Tibial nerve (tissue), 4 donors: ENCODE results near the gene CORO7. TPM values are rescaled to one million over a fixed set of nuclear protein-coding genes. Genes with fewer than 3 reads are reported as not detected.

Source experiments
- DNase-seq, 2 donors: peaks; one replicate each; pipeline ENCODE4 v3.0.0-alpha.2; 2019; ENCODE audit warnings: low spot score in 2 of 2
- H3K27ac ChIP-seq, 4 donors: fragments of 200-600 bp; sonication (generic) in 3 of 4; one replicate each; pipeline ENCODE4 v1.5.1; 2017 to 2019; ENCODE audit warnings: mild to moderate bottlenecking in 1 of 4
- H3K27me3 ChIP-seq, 2 donors: fragments of 200-600 bp; sonication (generic) in 1 of 2; one replicate each; pipeline versions ENCODE4 v1.5.1 to v1.6.0; 2017 to 2019
- H3K36me3 ChIP-seq, 3 donors: fragments of 200-600 bp; sonication (generic); one replicate each; pipeline ENCODE4 v1.5.1; 2018 to 2019
- H3K4me1 ChIP-seq, 4 donors: fragments of 200-600 bp; sonication (generic) in 3 of 4; one replicate each; pipeline ENCODE4 v1.5.1; 2017 to 2019
- H3K4me3 ChIP-seq, 4 donors: fragments of 200-600 bp; sonication (generic) in 3 of 4; one replicate each; pipeline ENCODE4 v1.5.1; 2017 to 2019; ENCODE audit warnings: mild to moderate bottlenecking in 1 of 4, moderate library complexity in 1 of 4
- H3K9me3 ChIP-seq, 4 donors: fragments of 200-600 bp; sonication (generic) in 3 of 4; one replicate each; pipeline ENCODE4 v1.5.1; 2017 to 2019
- CTCF ChIP-seq, 5 experiments: fragments of 200-600 bp in 3 of 5; fragments of 450-650 bp in 2 of 5; sonication (generic) in 3 of 5; IDR thresholded peaks; one replicate each; pipeline ENCODE4 v1.5.1; 2016 to 2019; ENCODE audit warnings: antibody characterized with exemption in 5 of 5, mild to moderate bottlenecking in 3 of 5, moderate library complexity in 2 of 5
- EP300 ChIP-seq, 2 donors: sonication (generic); formaldehyde crosslinking; IDR thresholded peaks; one replicate each; pipeline ENCODE4 v1.6.1; 2017; ENCODE audit warnings: antibody characterized with exemption in 2 of 2, mild to moderate bottlenecking in 1 of 2
- POLR2A ChIP-seq, 2 donors: fragments of 450-650 bp; IDR thresholded peaks; one replicate each; pipeline ENCODE4 v1.6.1; 2017; ENCODE audit warnings: antibody characterized with exemption in 2 of 2, mild to moderate bottlenecking in 2 of 2, moderate library complexity in 2 of 2
- WGBS, 2 donors: methylation state at CpG; one replicate each; pipeline ENCODE4 v1.1.5; 2018; 5-methylcytosine and 5-hydroxymethylcytosine counted together
- total RNA-seq, 4 donors: library from RNA; depleted of rRNA; stranded (reverse); fragments of >200 nt; gene quantifications; one replicate each; pipeline ENCODE4 v1.1.0, GENCODE V29; 2016

Gene CORO7
- total RNA-seq, 4 donors from 2014 or later, result 27.8 to 77.4 (median 52.1) TPM

- Histone ChIP-seq H3K4me3 (no peak overlapping the region), H3K36me3 (peaks cover 0 to 31% (median 8%) of the 10 kb centered on the region in 3 donors), H3K27ac (no peak overlapping the region), H3K4me1 (peaks cover 0 to 83% (median 16%) of the 10 kb centered on the region in 4 donors), H3K9me3 (no peaks in the 10 kb centered on the region), H3K27me3 (no peaks in the 10 kb centered on the region)
- TF ChIP-seq EP300 (IDR thresholded peaks at IDR 0.05) (no peak), CTCF (IDR thresholded peaks at IDR 0.05) (no peak), POLR2A (IDR thresholded peaks at IDR 0.05) (no peak)
- DNase-seq, result no peak
- WGBS, 2 donors, result 83 to 85% methylated on average over 16 of the region's 21 CpGs
Measured at GRCh38 chr16:4342866-4343744, 73.3 kb downstream of the CORO7 start.

GRCh38 chr16:4341250-4341649, 75.1 kb downstream of the CORO7 start:
- H3K9me3 ChIP-seq, result no peaks in the 10 kb centered on the region
- no peak for DNase-seq
- H3K27ac ChIP-seq, result no peak overlapping the region
- H3K4me1 ChIP-seq, result peaks cover 0 to 66% (median 5%) of the 10 kb centered on the region in 4 donors
- no peaks in the 10 kb centered on the region for H3K27me3 ChIP-seq
- WGBS, 2 donors, result 89 to 99% methylated on average over 12 to 13 of the region's 13 CpGs
- TF ChIP-seq EP300 (IDR thresholded peaks at IDR 0.05), result no peak
- no peak for TF ChIP-seq CTCF (IDR thresholded peaks at IDR 0.05)
- no peak for TF ChIP-seq POLR2A (IDR thresholded peaks at IDR 0.05)
- H3K36me3 ChIP-seq, result peaks cover 0 to 48% (median 8%) of the 10 kb centered on the region in 3 donors
- H3K4me3 ChIP-seq, result no peak overlapping the region

- H3K9me3 ChIP-seq, result no peaks in the 10 kb centered on the region
Measured at GRCh38 chr16:4340443-4340842, 76.0 kb downstream of the CORO7 start.

GRCh38 chr16:4339909-4340308, 76.5 kb downstream of the CORO7 start:
- Histone ChIP-seq H3K9me3 (no peaks in the 10 kb centered on the region), H3K27ac (peak overlapping the region in 1 of 4 donors; percentile 53), H3K27me3 (no peaks in the 10 kb centered on the region), H3K36me3 (peaks cover 0 to 62% (median 8%) of the 10 kb centered on the region in 3 donors), H3K4me3 (no peak overlapping the region), H3K4me1 (peaks cover 0 to 53% (median 4%) of the 10 kb centered on the region in 4 donors)
- WGBS, 2 donors, result 46 to 58% methylated on average over 9 to 14 of the region's 14 CpGs
- DNase-seq, result no peak
- TF ChIP-seq EP300 (IDR thresholded peaks at IDR 0.05), result no peak
- no peak for TF ChIP-seq POLR2A (IDR thresholded peaks at IDR 0.05)
- no peak for TF ChIP-seq CTCF (IDR thresholded peaks at IDR 0.05)

More at GRCh38 chr16:4340443-4340842, 76.0 kb downstream of the CORO7 start:
- TF ChIP-seq EP300 (IDR thresholded peaks at IDR 0.05) (no peak), POLR2A (IDR thresholded peaks at IDR 0.05) (no peak), CTCF (IDR thresholded peaks at IDR 0.05) (no peak)
- peaks cover 0 to 58% (median 4%) of the 10 kb centered on the region in 4 donors for H3K4me1 ChIP-seq
- WGBS, 2 donors, result 88% methylated on average over 2 to 6 of the region's 6 CpGs
- H3K36me3 ChIP-seq, result peaks cover 0 to 56% (median 8%) of the 10 kb centered on the region in 3 donors
- no peaks in the 10 kb centered on the region for H3K27me3 ChIP-seq
- H3K4me3 ChIP-seq, result no peak overlapping the region
- no peak for DNase-seq
- no peak overlapping the region for H3K27ac ChIP-seq

- peak overlapping the region in 1 of 4 donors; percentile 53 for H3K27ac ChIP-seq
- peaks cover 0 to 50% (median 4%) of the 10 kb centered on the region in 4 donors for H3K4me1 ChIP-seq
- no peak overlapping the region for H3K4me3 ChIP-seq
- 61 to 76% methylated on average over 10 of the region's 10 CpGs for WGBS, 2 donors
- peaks cover 0 to 66% (median 8%) of the 10 kb centered on the region in 3 donors for H3K36me3 ChIP-seq
- no peaks in the 10 kb centered on the region for H3K27me3 ChIP-seq
- no peak for DNase-seq
- TF ChIP-seq EP300 (IDR thresholded peaks at IDR 0.05) (no peak), CTCF (IDR thresholded peaks at IDR 0.05) (no peak), POLR2A (IDR thresholded peaks at IDR 0.05) (no peak)
- H3K9me3 ChIP-seq, result no peaks in the 10 kb centered on the region
Measured at GRCh38 chr16:4339455-4339854, 76.9 kb downstream of the CORO7 start.
